Measurements from ENCODE around the gene GNAS. TPM values are rescaled to one million over a fixed set of nuclear protein-coding genes. Genes with fewer than 3 reads are reported as not detected.

The GNAS gene
- total RNA-seq, 4 donors from 2014 or later: 334 to 533 (median 451) TPM

DNA sequence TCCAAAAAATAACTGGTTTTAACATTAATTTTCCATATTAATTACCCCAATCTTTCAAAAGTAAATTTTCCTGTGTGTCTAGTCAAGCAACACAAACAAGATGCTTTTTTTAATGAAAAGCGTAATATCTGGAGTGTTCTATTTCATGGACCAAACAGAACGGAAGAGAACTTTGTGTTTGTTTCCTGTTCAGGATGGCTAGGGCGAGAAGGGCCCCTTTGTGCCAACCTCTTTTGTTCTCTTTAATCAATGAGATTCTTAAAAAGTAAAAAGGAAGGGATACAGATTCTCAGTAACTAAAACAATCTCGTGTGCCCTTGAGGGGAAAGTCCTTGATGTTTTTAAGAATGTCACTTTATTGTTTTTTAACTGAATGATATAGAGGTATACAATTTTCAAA, 55.7 kb downstream of the GNAS start:
- no peaks in the 10 kb centered on the region for H3K27me3 ChIP-seq
- H3K27ac ChIP-seq: peak overlapping the region; percentile 39
- H3K9me3 ChIP-seq: no peaks in the 10 kb centered on the region
- 45% methylated on average over 4 of the region's 4 CpGs for WGBS
- TF ChIP-seq POLR2A (IDR thresholded peaks at IDR 0.05): no peak
- TF ChIP-seq, protein P1, sequence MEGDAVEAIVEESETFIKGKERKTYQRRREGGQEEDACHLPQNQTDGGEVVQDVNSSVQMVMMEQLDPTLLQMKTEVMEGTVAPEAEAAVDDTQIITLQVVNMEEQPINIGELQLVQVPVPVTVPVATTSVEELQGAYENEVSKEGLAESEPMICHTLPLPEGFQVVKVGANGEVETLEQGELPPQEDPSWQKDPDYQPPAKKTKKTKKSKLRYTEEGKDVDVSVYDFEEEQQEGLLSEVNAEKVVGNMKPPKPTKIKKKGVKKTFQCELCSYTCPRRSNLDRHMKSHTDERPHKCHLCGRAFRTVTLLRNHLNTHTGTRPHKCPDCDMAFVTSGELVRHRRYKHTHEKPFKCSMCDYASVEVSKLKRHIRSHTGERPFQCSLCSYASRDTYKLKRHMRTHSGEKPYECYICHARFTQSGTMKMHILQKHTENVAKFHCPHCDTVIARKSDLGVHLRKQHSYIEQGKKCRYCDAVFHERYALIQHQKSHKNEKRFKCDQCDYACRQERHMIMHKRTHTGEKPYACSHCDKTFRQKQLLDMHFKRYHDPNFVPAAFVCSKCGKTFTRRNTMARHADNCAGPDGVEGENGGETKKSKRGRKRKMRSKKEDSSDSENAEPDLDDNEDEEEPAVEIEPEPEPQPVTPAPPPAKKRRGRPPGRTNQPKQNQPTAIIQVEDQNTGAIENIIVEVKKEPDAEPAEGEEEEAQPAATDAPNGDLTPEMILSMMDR (IDR thresholded peaks at IDR 0.05): no peak
- TF ChIP-seq POLR2AphosphoS5 (IDR thresholded peaks at IDR 0.05): no peak
- TF ChIP-seq EP300 (IDR thresholded peaks at IDR 0.05): no peak
- H3K4me3 ChIP-seq: no peak overlapping the region
- no peak for DNase-seq (ENCODE audit: low spot score in 2 of 2)
- peaks cover 34% of the 10 kb centered on the region for H3K4me1 ChIP-seq
- H3K36me3 ChIP-seq: peaks cover 70% of the 10 kb centered on the region

DNA sequence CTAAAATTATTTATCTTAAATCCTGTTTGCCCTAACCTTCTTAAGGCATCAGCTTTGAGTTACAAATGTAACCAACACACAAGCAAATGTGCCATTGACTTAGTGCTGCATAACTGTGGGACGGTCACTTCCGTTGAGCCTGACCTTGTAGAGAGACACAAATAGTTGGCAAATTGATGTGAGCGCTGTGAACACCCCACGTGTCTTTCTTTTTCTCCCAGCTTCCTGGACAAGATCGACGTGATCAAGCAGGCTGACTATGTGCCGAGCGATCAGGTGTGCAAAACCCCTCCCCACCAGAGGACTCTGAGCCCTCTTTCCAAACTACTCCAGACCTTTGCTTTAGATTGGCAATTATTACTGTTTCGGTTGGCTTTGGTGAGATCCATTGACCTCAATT, 56.4 kb downstream of the GNAS start:
- peaks cover 64% of the 10 kb centered on the region for H3K36me3 ChIP-seq
- H3K4me3 ChIP-seq: no peak overlapping the region
- H3K27me3 ChIP-seq: no peaks in the 10 kb centered on the region
- no peaks in the 10 kb centered on the region for H3K9me3 ChIP-seq
- 84% methylated on average over 9 of the region's 9 CpGs for WGBS
- no peak for DNase-seq (ENCODE audit: low spot score in 2 of 2)
- H3K4me1 ChIP-seq: peaks cover 34% of the 10 kb centered on the region
- H3K27ac ChIP-seq: peak overlapping the region; percentile 39
- TF ChIP-seq, protein P1 (IDR thresholded peaks at IDR 0.05): no peak
- TF ChIP-seq POLR2A (IDR thresholded peaks at IDR 0.05) (no peak), EP300 (IDR thresholded peaks at IDR 0.05) (no peak), POLR2AphosphoS5 (IDR thresholded peaks at IDR 0.05) (no peak)

DNA sequence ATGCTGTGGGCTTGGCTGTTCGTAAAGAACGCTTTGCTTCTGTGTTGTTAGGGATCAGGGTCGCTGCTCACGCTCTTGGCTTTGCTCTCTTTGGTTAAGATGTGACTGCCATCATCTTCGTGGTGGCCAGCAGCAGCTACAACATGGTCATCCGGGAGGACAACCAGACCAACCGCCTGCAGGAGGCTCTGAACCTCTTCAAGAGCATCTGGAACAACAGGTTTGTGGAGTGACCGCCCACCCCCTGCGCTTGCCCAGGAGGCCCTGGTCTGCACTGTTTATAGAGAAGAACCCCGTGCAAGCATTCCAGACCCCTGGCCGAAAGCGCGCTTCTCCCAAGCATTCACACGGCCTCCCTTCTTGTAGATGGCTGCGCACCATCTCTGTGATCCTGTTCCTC, 57.1 kb downstream of the GNAS start:
- no peaks in the 10 kb centered on the region for H3K9me3 ChIP-seq
- H3K36me3 ChIP-seq: peaks cover 58% of the 10 kb centered on the region
- no peaks in the 10 kb centered on the region for H3K27me3 ChIP-seq
- TF ChIP-seq POLR2AphosphoS5 (IDR thresholded peaks at IDR 0.05) (no peak), EP300 (IDR thresholded peaks at IDR 0.05) (no peak), POLR2A (IDR thresholded peaks at IDR 0.05) (no peak)
- TF ChIP-seq, protein P1 (IDR thresholded peaks at IDR 0.05): no peak
- no peak overlapping the region for H3K27ac ChIP-seq
- 94% methylated on average over 15 of the region's 15 CpGs for WGBS
- no peak overlapping the region for H3K4me3 ChIP-seq
- peaks cover 34% of the 10 kb centered on the region for H3K4me1 ChIP-seq
- DNase-seq (ENCODE audit: low spot score in 2 of 2): no peak

DNA sequence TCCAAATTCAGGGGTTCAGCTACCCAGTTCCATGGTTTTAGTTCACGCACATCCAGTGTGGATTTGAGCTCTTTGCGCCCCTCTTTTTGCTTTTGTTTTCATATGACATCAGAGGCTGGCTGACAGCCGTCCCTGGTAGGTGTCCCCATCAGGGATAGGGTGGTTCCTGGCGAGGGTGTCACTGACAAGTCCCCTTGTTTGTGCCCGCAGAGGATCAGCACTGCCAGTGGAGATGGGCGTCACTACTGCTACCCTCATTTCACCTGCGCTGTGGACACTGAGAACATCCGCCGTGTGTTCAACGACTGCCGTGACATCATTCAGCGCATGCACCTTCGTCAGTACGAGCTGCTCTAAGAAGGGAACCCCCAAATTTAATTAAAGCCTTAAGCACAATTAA, 58.0 kb downstream of the GNAS start:
- peaks cover 34% of the 10 kb centered on the region for H3K4me1 ChIP-seq
- DNase-seq (ENCODE audit: low spot score in 2 of 2): no peak
- H3K36me3 ChIP-seq: peaks cover 49% of the 10 kb centered on the region
- TF ChIP-seq, protein P1 (IDR thresholded peaks at IDR 0.05): no peak
- no peaks in the 10 kb centered on the region for H3K27me3 ChIP-seq
- H3K9me3 ChIP-seq: no peaks in the 10 kb centered on the region
- H3K4me3 ChIP-seq: no peak overlapping the region
- no peak overlapping the region for H3K27ac ChIP-seq
- 98% methylated on average over 14 of the region's 14 CpGs for WGBS

DNA sequence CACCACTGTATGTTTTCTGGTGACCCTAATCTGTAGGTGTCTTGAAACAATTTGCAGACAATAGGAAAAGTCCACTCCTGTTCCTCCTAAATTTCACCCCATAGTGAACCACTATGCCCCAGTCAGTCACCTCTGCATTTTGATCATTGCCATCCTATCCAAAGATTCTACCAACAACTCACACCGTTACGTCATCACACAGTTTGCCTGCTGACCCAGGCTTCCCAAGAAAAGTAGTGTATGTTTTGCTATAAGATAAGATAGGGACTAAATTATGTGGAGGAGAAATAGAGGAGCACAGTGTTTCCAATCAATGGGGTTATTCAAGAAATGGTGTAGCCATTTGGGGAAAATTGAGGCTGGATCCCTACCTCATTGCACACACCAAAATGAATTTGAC, 58.8 kb downstream of the GNAS start:
- no peak for TF ChIP-seq EP300 (IDR thresholded peaks at IDR 0.05)
- TF ChIP-seq POLR2AphosphoS5 (IDR thresholded peaks at IDR 0.05): no peak
- no peak for TF ChIP-seq POLR2A (IDR thresholded peaks at IDR 0.05)
- TF ChIP-seq, protein P1 (IDR thresholded peaks at IDR 0.05): no peak
- H3K36me3 ChIP-seq: peaks cover 41% of the 10 kb centered on the region

More for the DNA sequence above, 58.8 kb downstream of the GNAS start:
- Histone ChIP-seq H3K27ac (no peak overlapping the region), H3K9me3 (no peaks in the 10 kb centered on the region), H3K4me1 (peaks cover 28% of the 10 kb centered on the region), H3K27me3 (no peaks in the 10 kb centered on the region), H3K4me3 (no peak overlapping the region)
- no peak for DNase-seq (ENCODE audit: low spot score in 2 of 2)
- WGBS: 98% methylated on average over 2 of the region's 2 CpGs

Measured in suprapubic skin (tissue), 4 donors.